ENCODE data around the gene TRIAP1. TPM values are rescaled to one million over a fixed set of nuclear protein-coding genes. Genes with fewer than 3 reads are reported as not detected.
A peak's percentile ranks its signal among the peaks of the same experiment; 100 is the strongest.

Gene TRIAP1
- total RNA-seq, 4 donors from 2014 or later, result 14.4 to 33.7 (median 28.0) TPM

DNA sequence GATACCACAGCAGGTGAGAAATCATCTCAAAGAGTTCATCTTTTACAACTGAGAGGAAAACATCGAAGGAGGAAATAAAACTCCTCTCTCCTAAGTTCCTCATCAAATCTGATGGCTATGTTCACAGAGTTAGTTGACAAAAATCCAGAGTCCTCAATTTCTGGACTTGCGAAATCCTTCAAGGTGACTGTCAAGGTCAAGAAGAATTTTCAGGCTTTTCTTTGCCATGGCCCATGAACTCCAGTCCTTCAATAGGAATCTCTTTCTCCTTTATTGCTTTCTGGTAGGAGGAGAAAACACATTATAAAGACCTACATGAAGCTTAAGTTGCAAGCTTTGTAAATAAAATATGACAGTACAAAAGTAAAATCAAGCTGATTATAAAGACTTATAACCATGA is 1.5 kb downstream of the TRIAP1 start:
- DNase-seq, result no peak
- TF ChIP-seq, protein P1, sequence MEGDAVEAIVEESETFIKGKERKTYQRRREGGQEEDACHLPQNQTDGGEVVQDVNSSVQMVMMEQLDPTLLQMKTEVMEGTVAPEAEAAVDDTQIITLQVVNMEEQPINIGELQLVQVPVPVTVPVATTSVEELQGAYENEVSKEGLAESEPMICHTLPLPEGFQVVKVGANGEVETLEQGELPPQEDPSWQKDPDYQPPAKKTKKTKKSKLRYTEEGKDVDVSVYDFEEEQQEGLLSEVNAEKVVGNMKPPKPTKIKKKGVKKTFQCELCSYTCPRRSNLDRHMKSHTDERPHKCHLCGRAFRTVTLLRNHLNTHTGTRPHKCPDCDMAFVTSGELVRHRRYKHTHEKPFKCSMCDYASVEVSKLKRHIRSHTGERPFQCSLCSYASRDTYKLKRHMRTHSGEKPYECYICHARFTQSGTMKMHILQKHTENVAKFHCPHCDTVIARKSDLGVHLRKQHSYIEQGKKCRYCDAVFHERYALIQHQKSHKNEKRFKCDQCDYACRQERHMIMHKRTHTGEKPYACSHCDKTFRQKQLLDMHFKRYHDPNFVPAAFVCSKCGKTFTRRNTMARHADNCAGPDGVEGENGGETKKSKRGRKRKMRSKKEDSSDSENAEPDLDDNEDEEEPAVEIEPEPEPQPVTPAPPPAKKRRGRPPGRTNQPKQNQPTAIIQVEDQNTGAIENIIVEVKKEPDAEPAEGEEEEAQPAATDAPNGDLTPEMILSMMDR (IDR thresholded peaks at IDR 0.05 in 4 of 5, conservative IDR thresholded peaks at IDR 0.05 in 1 of 5), result no peak
- TF ChIP-seq POLR2A (IDR thresholded peaks at IDR 0.05), result no peak
- Histone ChIP-seq H3K4me3 (no peak overlapping the region), H3K9me3 (no peaks in the 10 kb centered on the region), H3K36me3 (peaks cover 0 to 46% of the 10 kb centered on the region in 2 donors), H3K27me3 (no peaks in the 10 kb centered on the region), H3K27ac (peak overlapping the region in 1 of 4 donors; percentile 96), H3K4me1 (peaks cover 22 to 23% of the 10 kb centered on the region in 2 donors)
- in situ Hi-C loops (cut with MboI; ENCODE audit: low sequenced_read_pairs in 4 of 4) (no loop called here), intact Hi-C loops (cut with DNase I; ENCODE audit: low total_unique reads) (loop anchor here (10.0 kb wide), 1 partner anchor 200 kb away; the partner anchor contains the start of gene CABP1)
- ATAC-seq, result no peak

DNA sequence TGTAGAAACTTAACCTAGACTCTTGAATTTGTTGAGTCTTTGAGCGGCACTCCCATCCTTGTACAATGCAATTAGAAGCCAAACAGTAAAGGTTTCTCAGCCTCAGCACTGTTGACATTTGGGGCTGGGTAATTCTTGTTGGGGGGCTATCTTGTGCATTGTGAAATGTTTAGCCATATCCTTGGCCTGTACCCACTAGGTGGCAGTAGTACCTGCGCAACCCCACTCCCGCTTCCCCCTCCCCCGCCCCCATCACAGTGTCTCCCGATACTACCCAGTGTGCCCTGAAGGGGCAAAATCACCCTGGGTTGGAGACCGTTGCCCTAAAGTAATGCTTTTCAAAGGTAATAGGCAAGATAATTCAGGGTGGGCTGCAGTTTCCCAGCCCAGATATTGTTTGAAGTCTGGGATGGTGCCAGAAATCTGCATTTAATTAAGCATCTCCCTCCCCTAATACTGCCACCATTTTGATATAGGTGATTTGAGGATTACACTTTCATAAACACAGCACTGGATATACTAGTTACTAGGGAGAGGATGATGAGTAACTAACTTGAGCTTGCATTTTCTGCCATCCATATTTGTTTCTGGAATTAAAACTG is 6.4 kb downstream of the TRIAP1 start:
- no peak for TF ChIP-seq POLR2A (IDR thresholded peaks at IDR 0.05)
- TF ChIP-seq, protein P1 (IDR thresholded peaks at IDR 0.05 in 4 of 5, conservative IDR thresholded peaks at IDR 0.05 in 1 of 5), result peak in 4 of 5 experiments; percentile 21 to 68 (median 50)
- peak in 1 of 2 donors; percentile 55 for ATAC-seq
- Histone ChIP-seq H3K4me1 (peaks cover 16 to 21% of the 10 kb centered on the region in 2 donors), H3K27me3 (no peaks in the 10 kb centered on the region), H3K4me3 (peak overlapping the region in 2 of 4 donors; percentile 87 to 92), H3K9me3 (no peaks in the 10 kb centered on the region), H3K27ac (peak overlapping the region in 2 of 4 donors; percentile 2 to 98), H3K36me3 (peaks cover 0 to 33% of the 10 kb centered on the region in 2 donors)
- DNase-seq, result peak; percentile 10 to 46
- in situ Hi-C loops (cut with MboI; ENCODE audit: low sequenced_read_pairs in 4 of 4) (loop anchor here in 1 of 4 donors (10.0 kb wide), 1 partner anchor 115 kb away; the partner anchor contains the start of gene PLA2G1B), intact Hi-C loops (cut with DNase I; ENCODE audit: low total_unique reads) (loop anchor here (2.0 to 10.0 kb wide), 6 partner anchors 29 to 577 kb away; partner anchors contain the start of genes C12orf43, CABP1, COQ5 and DYNLL1)

DNA sequence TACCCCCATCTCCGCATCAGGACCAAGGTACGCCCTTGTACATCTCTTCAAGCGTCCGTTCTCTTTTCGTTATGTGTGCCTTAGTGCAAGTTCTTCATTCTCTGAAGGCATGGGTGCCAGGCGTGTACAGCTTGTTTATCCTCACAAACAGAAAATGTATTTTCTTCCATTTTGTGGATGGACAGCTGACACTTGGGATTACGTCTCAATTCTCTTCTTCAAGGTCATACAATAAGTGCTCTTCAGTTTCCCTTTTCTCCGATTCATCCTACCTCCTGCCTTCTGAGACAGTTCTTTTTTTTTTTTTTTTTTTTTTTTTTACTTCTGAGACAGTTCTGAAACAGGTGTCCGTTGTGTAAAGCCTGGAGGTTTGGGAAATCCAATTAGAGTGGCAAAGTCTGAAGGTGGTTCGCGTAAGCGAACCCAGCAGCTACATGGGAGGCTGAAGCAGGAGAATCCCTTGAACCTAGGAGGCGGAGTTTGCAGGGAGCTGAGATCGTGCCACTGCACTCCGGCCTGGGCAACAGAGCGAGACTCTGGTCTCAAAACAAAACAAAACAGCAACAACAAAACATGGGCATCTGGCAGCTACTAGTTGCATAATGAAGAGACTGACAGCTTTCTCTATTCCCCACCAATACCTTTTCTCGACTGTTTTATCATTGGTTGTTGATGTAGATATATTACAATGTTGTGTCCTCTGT is 7.5 kb downstream of the TRIAP1 start:
- ATAC-seq (peak in 1 of 2 donors; percentile 1), DNase-seq (no peak)
- intact Hi-C loops (cut with DNase I; ENCODE audit: low total_unique reads) (loop anchor here (2.0 to 5.0 kb wide), 5 partner anchors 30 to 578 kb away; partner anchors contain the start of genes C12orf43, COQ5, DYNLL1 and SRSF9), in situ Hi-C loops (cut with MboI; ENCODE audit: low sequenced_read_pairs in 4 of 4) (loop anchor here in 1 of 4 donors (10.0 kb wide), 1 partner anchor 114 kb away; the partner anchor contains the start of gene PLA2G1B)
- Histone ChIP-seq H3K27me3 (no peaks in the 10 kb centered on the region), H3K36me3 (peaks cover 0 to 22% of the 10 kb centered on the region in 2 donors), H3K4me1 (peaks cover 16 to 21% of the 10 kb centered on the region in 2 donors), H3K9me3 (no peaks in the 10 kb centered on the region), H3K27ac (peak overlapping the region; percentile 82 to 98 (median 89)), H3K4me3 (peak overlapping the region; percentile 74 to 92 (median 84))
- TF ChIP-seq, protein P1 (IDR thresholded peaks at IDR 0.05 in 4 of 5, conservative IDR thresholded peaks at IDR 0.05 in 1 of 5), result no peak
- TF ChIP-seq POLR2A (IDR thresholded peaks at IDR 0.05), result no peak

DNA sequence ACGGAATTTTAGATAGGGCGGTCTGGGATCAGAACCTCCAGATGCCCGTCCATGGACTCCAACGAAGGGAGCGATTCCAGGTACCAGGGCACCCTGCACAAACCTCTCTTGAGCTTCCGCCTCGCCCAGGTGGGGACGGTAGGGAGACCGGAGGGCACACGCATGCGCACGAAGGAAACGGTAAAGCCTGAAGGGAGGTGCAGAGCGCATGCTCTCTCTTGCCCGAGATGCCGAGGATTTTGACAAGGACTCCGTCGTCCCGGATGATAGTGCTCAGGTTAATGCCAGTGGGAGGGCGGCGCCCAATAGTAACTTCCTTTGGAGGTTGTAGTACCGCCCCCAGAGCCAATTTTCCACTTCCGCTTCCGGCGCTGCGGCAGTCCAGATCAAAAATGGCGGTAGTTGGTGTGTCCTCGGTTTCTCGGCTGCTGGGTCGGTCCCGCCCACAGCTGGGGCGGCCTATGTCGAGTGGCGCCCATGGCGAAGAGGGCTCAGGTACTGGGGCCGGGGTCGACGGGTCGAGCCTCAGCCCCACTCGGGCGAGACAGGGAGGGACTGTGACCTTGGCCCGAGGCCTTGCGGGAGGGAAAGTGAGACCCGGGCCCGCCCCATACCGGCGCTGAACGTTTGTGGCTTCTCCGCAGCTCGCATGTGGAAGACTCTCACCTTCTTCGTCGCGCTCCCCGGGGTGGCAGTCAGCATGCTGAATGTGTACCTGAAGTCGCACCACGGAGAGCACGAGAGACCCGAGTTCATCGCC is 8.3 kb downstream of the TRIAP1 start, which contains the start of gene COX6A1:
TSS of gene COX6A1 (plus strand) at position 379 of the 760 bp plus-strand sequence. CDS start at position 393, 14 bp downstream.
- Histone ChIP-seq H3K9me3 (no peaks in the 10 kb centered on the region), H3K27ac (peak within 1 kb of the TSS; percentile 82 to 98 (median 89)), H3K27me3 (no peaks in the 10 kb centered on the region), H3K4me3 (peak within 1 kb of the TSS; percentile 74 to 92 (median 84)), H3K4me1 (peaks cover 16 to 21% of the 10 kb centered on the region in 2 donors), H3K36me3 (peaks cover 0 to 14% of the 10 kb centered on the region in 2 donors)
- in situ Hi-C loops (cut with MboI; ENCODE audit: low sequenced_read_pairs in 4 of 4) (loop anchor here in 1 of 4 donors (10.0 kb wide), 1 partner anchor 113 kb away; the partner anchor contains the start of gene PLA2G1B), intact Hi-C loops (cut with DNase I; ENCODE audit: low total_unique reads) (loop anchor here (2.0 to 5.0 kb wide), 5 partner anchors 31 to 579 kb away; partner anchors contain the start of genes C12orf43, COQ5, DYNLL1 and SRSF9)
- peak; percentile 61 to 72 for TF ChIP-seq POLR2A (IDR thresholded peaks at IDR 0.05)
- TF ChIP-seq, protein P1 (IDR thresholded peaks at IDR 0.05 in 4 of 5, conservative IDR thresholded peaks at IDR 0.05 in 1 of 5), result peak in 1 of 5 experiments; percentile 20
- peak; percentile 96 to 98 for DNase-seq
- ATAC-seq, result peak; percentile 98 to 100
